HCT116 (cell line): ENCODE data around the gene PIPOX. TPM values are rescaled to one million over a fixed set of nuclear protein-coding genes. Genes with fewer than 3 reads are reported as not detected.

ENCODE experiments used
- ATAC-seq: fragments of 200-7000 bp; cut with Tn5 transposase; 2 replicates; pipeline ENCODE4 v1.9.1; 2020; ENCODE audit warnings: mild to moderate bottlenecking, moderate library complexity
- BruUV-seq: library from RNA; stranded (reverse); fragments of 400-500 nt; replicated peaks from 2 replicates; lab custom pipeline; 2021; lab: Mats Ljungman, UMichigan
- CTCF ChIA-PET: fragments of 300-600 bp; sonication (Branson Sonifier 250); formaldehyde crosslinking; loops from one replicate; lab custom pipeline; 2021; ENCODE audit warnings: antibody characterized with exemption; lab: Charles Lee
- POLR2A ChIA-PET: fragments of 300-600, 350-600 bp; sonication (Branson Sonifier 250); formaldehyde crosslinking; loops from one replicate; lab custom pipeline; 2021; ENCODE audit warnings: antibody characterized with exemption; lab: Charles Lee
- RAD21 ChIA-PET, 2 experiments: fragments of 300-600 bp; sonication (Branson Sonifier 250); formaldehyde crosslinking; loops; one replicate each; lab custom pipeline; 2023; ENCODE audit warnings: low total read pairs in 2 of 2; ENCODE audit not compliant: uncharacterized antibody in 2 of 2, unreplicated experiment in 2 of 2, low non-redundant PET in 1 of 2; lab: Charles Lee
- DNase-seq: peaks from one replicate; pipeline ENCODE4 v3.0.0-alpha.2; 2010; ENCODE audit warnings: low read depth, low spot score
- H2AFZ ChIP-seq: fragments of 200-600 bp; shearing (Covaris generic), sonication (generic); 2 replicates; pipeline ENCODE4 v1.6.1; 2017; ENCODE audit warnings: low read depth, mixed run types, mixed read lengths, antibody characterized with exemption, low read length; ENCODE audit not compliant: poor library complexity, severe bottlenecking
- H3K27ac ChIP-seq: 2 replicates; pipeline ENCODE4 v1.5.1; 2012; ENCODE audit warnings: low read depth, low read length
- H3K27me3 ChIP-seq: fragments of 200-600 bp; sonication (generic); 2 replicates; pipeline ENCODE4 v1.6.1; 2016; ENCODE audit warnings: mixed run types, low read length, mixed read lengths; ENCODE audit not compliant: insufficient read depth
- H3K36me3 ChIP-seq, 2 experiments: fragments of 200-500 bp in 1 of 2; fragments of 200-600 bp in 1 of 2; sonication (Bioruptor generic) in 1 of 2; sonication (generic) in 1 of 2; 2 replicates each; pipeline versions ENCODE4 v1.5.1 to v1.6.1; 2014 to 2016; ENCODE audit warnings: low read length in 2 of 2, inconsistent platforms in 1 of 2, mixed read lengths in 1 of 2, mixed run types in 1 of 2; ENCODE audit not compliant: insufficient read depth in 2 of 2, control insufficient read depth in 1 of 2
- H3K4me1 ChIP-seq, 2 experiments: fragments of 200-600 bp in 1 of 2; sonication (generic) in 1 of 2; 2 replicates each; pipeline versions ENCODE4 v1.5.1 to v1.6.1; 2012 to 2017; ENCODE audit warnings: low read length in 2 of 2, inconsistent platforms in 1 of 2, mild to moderate bottlenecking in 1 of 2, mixed read lengths in 1 of 2, mixed run types in 1 of 2, moderate library complexity in 1 of 2; ENCODE audit not compliant: insufficient read depth in 2 of 2, control insufficient read depth in 1 of 2
- H3K4me2 ChIP-seq: fragments of 200-600 bp; sonication (generic); 2 replicates; pipeline ENCODE4 v1.6.1; 2017; ENCODE audit warnings: mixed run types, low read length, mixed read lengths
- H3K4me3 ChIP-seq, 2 experiments: fragments of 200-600 bp in 1 of 2; sonication (generic) in 1 of 2; replicated peaks in 1 of 2; 2 replicates each; pipeline ENCODE4 v1.5.1; 2011 to 2016; ENCODE audit warnings: low read length in 2 of 2, control low read depth in 1 of 2, low read depth in 1 of 2, mild to moderate bottlenecking in 1 of 2, mixed read lengths in 1 of 2, mixed run types in 1 of 2
- H3K79me2 ChIP-seq: fragments of 200-600 bp; sonication (generic); 2 replicates; pipeline ENCODE4 v1.6.1; 2017; ENCODE audit warnings: mild to moderate bottlenecking, mixed run types, low read length, moderate library complexity, mixed read lengths; ENCODE audit not compliant: insufficient read depth
- H3K9ac ChIP-seq: fragments of 200-600 bp; sonication (generic); 2 replicates; pipeline ENCODE4 v1.6.1; 2016; ENCODE audit warnings: low read length, mixed read lengths
- H3K9me2 ChIP-seq: fragments of 200-600 bp; sonication (generic), shearing (Covaris generic); 2 replicates; pipeline ENCODE4 v1.6.1; 2017; ENCODE audit warnings: mixed run types, mild to moderate bottlenecking, moderate library complexity; ENCODE audit not compliant: insufficient read depth
- H3K9me3 ChIP-seq, 2 experiments: fragments of 200-500 bp in 1 of 2; fragments of 200-600 bp in 1 of 2; sonication (Bioruptor generic) in 1 of 2; sonication (generic) in 1 of 2; 2 replicates each; pipeline ENCODE4 v1.6.1; 2014 to 2017; ENCODE audit warnings: low read length in 2 of 2, mixed read lengths in 2 of 2, inconsistent platforms in 1 of 2, low read depth in 1 of 2, mild to moderate bottlenecking in 1 of 2, mixed run types in 1 of 2, moderate library complexity in 1 of 2; ENCODE audit not compliant: control insufficient read depth in 1 of 2, insufficient read depth in 1 of 2
- H4K20me1 ChIP-seq: fragments of 200-600 bp; sonication (generic), shearing (Covaris generic); 2 replicates; pipeline ENCODE4 v1.6.1; 2017; ENCODE audit warnings: mixed run types, mild to moderate bottlenecking, moderate library complexity; ENCODE audit not compliant: insufficient read depth
- CBX3 ChIP-seq: IDR thresholded peaks from 2 replicates; pipeline ENCODE4 v1.6.1; 2012; ENCODE audit warnings: low read depth
- CEBPB ChIP-seq: IDR thresholded peaks from 2 replicates; pipeline ENCODE4 v1.6.1; 2012; ENCODE audit warnings: low read depth
- EGR1 ChIP-seq: IDR thresholded peaks from 2 replicates; pipeline ENCODE4 v1.6.1; 2012; ENCODE audit warnings: low read depth
- ELF1 ChIP-seq: IDR thresholded peaks from 2 replicates; pipeline ENCODE4 v1.6.1; 2012; ENCODE audit warnings: low read depth, borderline replicate concordance
- EZH2 ChIP-seq: fragments of 200-600 bp; sonication (generic); IDR thresholded peaks from 2 replicates; pipeline ENCODE4 v1.6.1; 2017; ENCODE audit warnings: antibody characterized with exemption, mixed run types
- POLR2A ChIP-seq: IDR thresholded peaks from 2 replicates; pipeline ENCODE4 v1.7.0; 2011; ENCODE audit warnings: borderline replicate concordance; ENCODE audit not compliant: insufficient read depth, insufficient read length; ENCODE audit errors: extremely low read depth
- RAD21 ChIP-seq: IDR thresholded peaks from 2 replicates; pipeline ENCODE4 v1.6.1; 2012; ENCODE audit warnings: low read depth, mild to moderate bottlenecking
- SIN3A ChIP-seq: IDR thresholded peaks from 2 replicates; pipeline ENCODE4 v1.6.1; 2012; ENCODE audit warnings: low read depth
- SRF ChIP-seq: IDR thresholded peaks from 2 replicates; pipeline ENCODE4 v1.6.1; 2012; ENCODE audit warnings: low read depth
- ZNF274 ChIP-seq: fragments of 200-500 bp; sonication (Bioruptor generic); IDR thresholded peaks from 2 replicates; pipeline ENCODE4 v1.6.1; 2014; ENCODE audit warnings: mild to moderate bottlenecking, low read depth, low read length, inconsistent platforms
- intact Hi-C: fragments of 100-400 bp; cut with micrococcal nuclease; formaldehyde crosslinking; loops from 2 replicates; pipeline ENCODE4 v1.10.0; 2022
- total RNA-seq: library from RNA; stranded (reverse); gene quantifications from one replicate; pipeline ENCODE4 v1.2.1, GENCODE V29; 2021; ENCODE audit not compliant: unreplicated experiment
- TF ChIP-seq, protein P1 (sequence below): IDR thresholded peaks from 2 replicates; pipeline ENCODE4 v1.6.1; 2012; ENCODE audit warnings: low read depth
- TF ChIP-seq, protein P2 (sequence below): IDR thresholded peaks from 2 replicates; pipeline ENCODE4 v1.6.1; 2012

The PIPOX gene
- total RNA-seq, 1 experiment from 2014 or later, result 1.8 TPM

GRCh38 chr17:29058391-29058790 lies 15.4 kb downstream of the PIPOX start:
- Histone ChIP-seq H3K4me2 (no peak overlapping the region), H3K9me2 (no peaks in the 10 kb centered on the region), H3K9ac (no peak overlapping the region), H3K36me3 (no peaks in the 10 kb centered on the region), H3K4me1 (no peaks in the 10 kb centered on the region), H4K20me1 (no peaks in the 10 kb centered on the region), H3K27me3 (no peaks in the 10 kb centered on the region), H2AFZ (no peak overlapping the region), H3K79me2 (no peaks in the 10 kb centered on the region), H3K9me3 (no peaks in the 10 kb centered on the region), H3K4me3 (no peak overlapping the region), H3K27ac (no peak overlapping the region)
- TF ChIP-seq, protein P1, sequence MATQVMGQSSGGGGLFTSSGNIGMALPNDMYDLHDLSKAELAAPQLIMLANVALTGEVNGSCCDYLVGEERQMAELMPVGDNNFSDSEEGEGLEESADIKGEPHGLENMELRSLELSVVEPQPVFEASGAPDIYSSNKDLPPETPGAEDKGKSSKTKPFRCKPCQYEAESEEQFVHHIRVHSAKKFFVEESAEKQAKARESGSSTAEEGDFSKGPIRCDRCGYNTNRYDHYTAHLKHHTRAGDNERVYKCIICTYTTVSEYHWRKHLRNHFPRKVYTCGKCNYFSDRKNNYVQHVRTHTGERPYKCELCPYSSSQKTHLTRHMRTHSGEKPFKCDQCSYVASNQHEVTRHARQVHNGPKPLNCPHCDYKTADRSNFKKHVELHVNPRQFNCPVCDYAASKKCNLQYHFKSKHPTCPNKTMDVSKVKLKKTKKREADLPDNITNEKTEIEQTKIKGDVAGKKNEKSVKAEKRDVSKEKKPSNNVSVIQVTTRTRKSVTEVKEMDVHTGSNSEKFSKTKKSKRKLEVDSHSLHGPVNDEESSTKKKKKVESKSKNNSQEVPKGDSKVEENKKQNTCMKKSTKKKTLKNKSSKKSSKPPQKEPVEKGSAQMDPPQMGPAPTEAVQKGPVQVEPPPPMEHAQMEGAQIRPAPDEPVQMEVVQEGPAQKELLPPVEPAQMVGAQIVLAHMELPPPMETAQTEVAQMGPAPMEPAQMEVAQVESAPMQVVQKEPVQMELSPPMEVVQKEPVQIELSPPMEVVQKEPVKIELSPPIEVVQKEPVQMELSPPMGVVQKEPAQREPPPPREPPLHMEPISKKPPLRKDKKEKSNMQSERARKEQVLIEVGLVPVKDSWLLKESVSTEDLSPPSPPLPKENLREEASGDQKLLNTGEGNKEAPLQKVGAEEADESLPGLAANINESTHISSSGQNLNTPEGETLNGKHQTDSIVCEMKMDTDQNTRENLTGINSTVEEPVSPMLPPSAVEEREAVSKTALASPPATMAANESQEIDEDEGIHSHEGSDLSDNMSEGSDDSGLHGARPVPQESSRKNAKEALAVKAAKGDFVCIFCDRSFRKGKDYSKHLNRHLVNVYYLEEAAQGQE, result no peak
- TF ChIP-seq POLR2A (no peak), EZH2 (no peak), EGR1 (no peak), SRF (no peak), CBX3 (no peak), CEBPB (no peak), ZNF274 (no peak), RAD21 (no peak), SIN3A (no peak), ELF1 (no peak)
- TF ChIP-seq, protein P2, sequence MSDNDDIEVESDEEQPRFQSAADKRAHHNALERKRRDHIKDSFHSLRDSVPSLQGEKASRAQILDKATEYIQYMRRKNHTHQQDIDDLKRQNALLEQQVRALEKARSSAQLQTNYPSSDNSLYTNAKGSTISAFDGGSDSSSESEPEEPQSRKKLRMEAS, result no peak
- ChIA-PET RAD21 (no interaction called here), POLR2A (no interaction called here), CTCF (no interaction called here)
- intact Hi-C loops, result no loop called here
- DNase-seq (no peak), ATAC-seq (no peak)
- no TSS peak for BruUV-seq
